G401 (cell line): ENCODE measurements around the gene PROM2. TPM values are rescaled to one million over a fixed set of nuclear protein-coding genes. Genes with fewer than 3 reads are reported as not detected.

Source experiments
- DNase-seq: peaks from one replicate; pipeline ENCODE4 v3.0.0-alpha.2; 2015; ENCODE audit warnings: low spot score
- in situ Hi-C: cut with HindIII; loops from 2 replicates; pipeline ENCODE4 v1.10.0; 2016; ENCODE audit warnings: low sequenced_read_pairs, mixed read lengths
- total RNA-seq: library from RNA; depleted of rRNA; stranded (reverse); fragments of >200 nt; shearing (Covaris generic); gene quantifications from 2 replicates; pipeline ENCODE4 v1.2.3, GENCODE V29; 2014; rRNA removed

PROM2 gene
- total RNA-seq, 1 experiment from 2014 or later: 0.03 TPM

DNA sequence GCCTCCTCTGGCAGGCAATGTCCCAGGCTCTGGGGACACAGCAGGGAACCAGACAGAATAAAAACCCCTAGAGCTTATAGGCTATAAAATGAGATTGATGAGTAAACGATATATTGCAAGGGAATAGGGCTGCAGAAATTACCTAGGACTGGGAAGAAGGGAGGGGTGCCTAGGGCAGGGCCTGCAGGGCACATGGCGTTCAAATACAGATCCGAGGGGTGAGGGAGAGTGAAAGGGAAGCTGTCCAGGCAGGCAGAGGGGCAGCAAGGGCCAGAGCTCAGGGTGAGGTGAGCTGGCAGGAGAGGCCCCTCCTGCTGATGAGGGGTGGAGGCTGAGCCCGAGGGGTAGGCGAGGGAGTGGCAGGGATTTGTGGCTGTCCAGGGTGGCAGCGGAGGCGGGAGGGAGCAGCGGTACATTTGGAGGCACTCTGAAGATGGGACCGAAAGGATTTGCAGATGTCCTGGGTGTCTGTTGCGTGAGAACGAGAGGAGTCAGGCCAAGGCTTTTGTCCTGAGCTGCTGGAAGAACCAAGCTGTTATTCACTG, 56.6 kb downstream of the PROM2 start:
- in situ Hi-C loops: no loop called here
- no peak for DNase-seq

GRCh38 chr2:95331606-95332005, 57.4 kb downstream of the PROM2 start:
- DNase-seq: no peak

DNA sequence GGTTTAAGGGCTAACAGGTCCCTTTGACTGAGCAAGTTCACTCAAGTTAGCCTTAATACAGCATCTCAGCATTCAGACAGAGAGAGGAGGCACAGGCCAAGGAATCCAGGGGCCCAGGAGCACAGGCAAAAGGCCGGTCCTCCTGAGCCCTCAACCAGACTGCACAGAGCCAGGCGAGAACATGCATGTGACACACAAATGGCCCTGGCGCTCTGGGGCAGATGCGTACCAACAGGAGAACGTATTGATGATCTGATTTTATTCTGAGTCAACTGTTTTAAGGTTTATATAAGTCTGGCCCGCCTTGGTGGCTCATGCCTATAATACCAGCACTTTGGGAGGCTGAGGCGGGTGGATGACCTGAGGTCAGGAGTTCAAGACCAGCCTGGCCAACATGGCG, 57.8 kb downstream of the PROM2 start:
- no peak for DNase-seq
- in situ Hi-C loops: no loop called here

More at GRCh38 chr2:95331606-95332005, 57.4 kb downstream of the PROM2 start:
- in situ Hi-C loops: no loop called here

DNA sequence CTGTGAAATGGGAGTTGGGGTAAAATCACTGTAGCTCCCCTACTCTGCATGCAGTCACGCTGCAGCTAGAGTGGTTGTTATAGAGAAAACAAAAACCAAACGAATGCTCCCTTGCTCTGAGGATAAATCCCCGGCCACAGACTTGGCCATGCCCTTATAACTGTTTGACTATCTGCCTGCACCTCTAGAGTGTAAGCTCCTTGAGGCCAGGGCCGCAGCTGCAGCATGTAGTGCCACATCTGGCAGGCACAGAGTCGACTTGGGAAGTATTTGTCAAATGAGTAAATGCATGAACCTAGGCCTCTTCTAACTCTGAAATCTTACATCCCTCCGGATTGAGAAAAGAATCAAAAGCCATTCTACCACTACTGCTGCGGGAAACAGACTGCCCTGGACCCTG, 58.8 kb downstream of the PROM2 start:
- in situ Hi-C loops: no loop called here
- no peak for DNase-seq

- in situ Hi-C loops: no loop called here
- DNase-seq: no peak
These were observed 59.7 kb downstream of the PROM2 start for GRCh38 chr2:95333888-95334338.

DNA sequence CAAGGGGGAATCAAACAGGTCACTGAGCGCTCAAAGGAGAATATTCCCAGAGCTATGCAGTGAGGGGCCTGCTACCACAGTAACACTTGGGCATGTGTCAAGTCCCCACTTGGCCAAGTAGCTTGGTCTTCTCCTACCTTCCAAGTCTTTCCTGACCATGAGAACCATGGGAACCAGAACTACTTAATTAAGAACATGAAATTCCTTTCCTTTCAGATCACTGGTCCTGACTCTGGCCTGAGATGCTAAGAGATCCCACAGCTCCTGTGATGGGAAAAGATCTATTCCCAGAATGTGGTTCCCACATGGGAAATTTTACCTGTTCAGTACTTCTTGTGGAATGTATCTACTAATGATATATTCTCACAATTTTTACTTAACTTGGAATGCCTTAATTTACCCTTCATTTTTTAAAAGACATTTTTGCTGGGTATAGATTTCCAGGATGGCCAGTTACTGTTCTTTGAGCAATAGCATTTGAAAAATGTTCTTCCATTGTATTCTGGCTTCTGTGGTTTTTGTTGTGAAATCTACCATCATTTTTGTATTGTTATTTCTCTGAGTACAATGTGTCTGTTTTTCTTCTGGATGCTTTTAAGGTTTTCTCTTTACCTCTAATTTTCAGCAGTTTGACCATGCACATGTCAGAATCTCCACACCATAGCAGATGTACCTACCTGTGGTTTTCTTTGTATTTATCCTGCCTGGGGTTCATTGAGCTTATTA, 60.8 kb downstream of the PROM2 start:
- no peak for DNase-seq
- in situ Hi-C loops: no loop called here

GRCh38 chr2:95336406-95336805, 62.2 kb downstream of the PROM2 start:
- in situ Hi-C loops: no loop called here
- DNase-seq: no peak

DNA sequence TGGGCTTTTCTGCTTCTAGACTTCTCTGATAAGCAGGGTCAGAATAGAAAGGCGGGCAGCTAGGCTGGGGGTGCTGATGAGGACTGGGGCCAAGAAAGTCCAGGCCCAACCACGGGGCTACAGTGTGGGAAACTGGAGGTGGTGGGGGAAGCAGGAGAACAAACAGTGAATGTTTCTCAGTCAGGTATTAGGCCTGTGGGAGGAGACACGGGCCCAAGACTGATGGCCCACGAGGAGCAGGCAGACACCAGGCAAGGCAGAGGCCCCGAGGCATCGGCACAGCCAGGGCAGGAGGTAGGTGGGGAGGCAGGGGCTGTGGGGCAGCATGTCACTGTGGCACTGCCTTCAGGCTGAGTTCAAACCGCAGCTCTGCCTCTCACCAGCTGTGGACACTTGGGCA, 63.6 kb downstream of the PROM2 start:
- in situ Hi-C loops: no loop called here
- DNase-seq: no peak

Other genes with a start within 250 kb of the PROM2 start
- gene MAL, start 248.7 kb upstream of the PROM2 start, total RNA-seq: not detected in 2 replicates
- gene MRPS5, start 152.6 kb upstream of the PROM2 start, total RNA-seq: 76.7 and 85.7 TPM in 2 replicates
- 9.6 and 19.3 TPM in 2 replicates for gene ZNF514, start 114.6 kb upstream of the PROM2 start, total RNA-seq
- gene ZNF2, start 108.6 kb upstream of the PROM2 start, total RNA-seq: 4.5 and 6.9 TPM in 2 replicates
- 2.5 and 2.6 TPM in 2 replicates for gene ZNF892, start 66.9 kb upstream of the PROM2 start, total RNA-seq
- 0.43 TPM in 1 of 2 replicates, not detected in the other for gene KCNIP3, start 22.9 kb downstream of the PROM2 start, total RNA-seq
- gene FAHD2A, start 128.3 kb downstream of the PROM2 start, total RNA-seq: 50.9 and 65.5 TPM in 2 replicates
- gene TRIM43B, start 210.3 kb downstream of the PROM2 start, total RNA-seq: 2.4 and 4.2 TPM in 2 replicates